PC-3 (cell line): ENCODE data around the gene S1PR2. TPM values are rescaled to one million over a fixed set of nuclear protein-coding genes. Genes with fewer than 3 reads are reported as not detected.

Experiments
- ATAC-seq: fragments of 200-7000 bp; cut with Tn5 transposase; 2 replicates; pipeline ENCODE4 v1.9.1; 2020; ENCODE audit warnings: mild to moderate bottlenecking, moderate library complexity
- BruUV-seq: library from RNA; stranded (reverse); fragments of 400-500 nt; replicated peaks from 2 replicates; lab custom pipeline; 2021; lab: Mats Ljungman, UMichigan
- CTCF ChIA-PET: fragments of 300-600 bp; sonication (Branson Sonifier 250); formaldehyde crosslinking; loops from one replicate; lab custom pipeline; 2022; ENCODE audit warnings: antibody characterized with exemption; lab: Charles Lee
- POLR2A ChIA-PET: fragments of 300-600 bp; sonication (Branson Sonifier 250); formaldehyde crosslinking; loops from one replicate; lab custom pipeline; 2022; ENCODE audit warnings: antibody characterized with exemption; ENCODE audit not compliant: unreplicated experiment; lab: Charles Lee
- DNase-seq: peaks from one replicate; pipeline ENCODE4 v3.0.0-alpha.2; 2015
- H2AFZ ChIP-seq: fragments of 300-600 bp; sonication (generic); 2 replicates; pipeline ENCODE4 v1.6.0; 2016; ENCODE audit warnings: antibody characterized with exemption, low read length
- H3F3A ChIP-seq: fragments of 300-600 bp; sonication (generic); one replicate; pipeline ENCODE4 v1.6.0; 2017; ENCODE audit warnings: antibody characterized with exemption, low read length, control low read depth, mild to moderate bottlenecking; ENCODE audit not compliant: unreplicated experiment
- H3K27ac ChIP-seq: fragments of 300-600 bp; sonication (generic); 2 replicates; pipeline ENCODE4 v1.5.1; 2016; ENCODE audit warnings: mild to moderate bottlenecking, low read length
- H3K27me3 ChIP-seq: fragments of 300-600 bp; sonication (generic); 2 replicates; pipeline ENCODE4 v1.6.1; 2016; ENCODE audit warnings: low read length, mixed read lengths
- H3K36me3 ChIP-seq: fragments of 300-600 bp; sonication (generic); 2 replicates; pipeline ENCODE4 v1.6.1; 2016; ENCODE audit warnings: low read depth, mixed run types, low read length, mixed read lengths
- H3K4me1 ChIP-seq: fragments of 300-600 bp; sonication (generic); 2 replicates; pipeline ENCODE4 v1.5.1; 2016; ENCODE audit warnings: low read length; ENCODE audit not compliant: insufficient read depth
- H3K4me2 ChIP-seq: fragments of 300-600 bp; sonication (generic); 2 replicates; pipeline ENCODE4 v1.6.0; 2016; ENCODE audit warnings: low read length
- H3K4me3 ChIP-seq: fragments of 300-600 bp; sonication (generic); 2 replicates; pipeline ENCODE4 v1.5.1; 2016; ENCODE audit warnings: mild to moderate bottlenecking, low read length, mixed read lengths
- H3K79me2 ChIP-seq: fragments of 300-600 bp; sonication (generic); 2 replicates; pipeline ENCODE4 v1.6.1; 2017; ENCODE audit warnings: low read length, mixed read lengths
- H3K9ac ChIP-seq: fragments of 300-600 bp; sonication (generic); 2 replicates; pipeline ENCODE4 v1.6.0; 2016; ENCODE audit warnings: mild to moderate bottlenecking, low read length
- H3K9me2 ChIP-seq: fragments of 300-600 bp; sonication (generic); replicated peaks from 2 replicates; pipeline ENCODE4 v1.6.1; 2016; ENCODE audit warnings: mixed run types, low read length, mixed read lengths
- H3K9me3 ChIP-seq: fragments of 300-600 bp; sonication (generic); 2 replicates; pipeline ENCODE4 v1.6.1; 2016; ENCODE audit warnings: low read length, mixed read lengths
- H4K20me1 ChIP-seq: fragments of 300-600 bp; sonication (generic); 2 replicates; pipeline ENCODE4 v1.6.1; 2016; ENCODE audit warnings: low read length, mixed read lengths
- CTCF ChIP-seq: fragments of 300-600 bp; sonication (generic); conservative IDR thresholded peaks from 2 replicates; pipeline ENCODE4 v1.5.1; 2017; ENCODE audit warnings: antibody characterized with exemption, low read depth, mild to moderate bottlenecking, low read length
- EZH2 ChIP-seq: fragments of 300-600 bp; sonication (generic); IDR thresholded peaks from one replicate; pipeline ENCODE4 v1.6.1; 2017; ENCODE audit warnings: antibody characterized with exemption, mild to moderate bottlenecking, low read length; ENCODE audit not compliant: unreplicated experiment
- EZH2phosphoT487 ChIP-seq: fragments of 300-600 bp; sonication (generic); IDR thresholded peaks from 2 replicates; pipeline ENCODE4 v1.6.1; 2018; ENCODE audit warnings: mild to moderate bottlenecking, antibody characterized with exemption, low read length, borderline replicate concordance
- intact Hi-C: fragments of 100-400 bp; cut with micrococcal nuclease; formaldehyde crosslinking; loops from 2 replicates; pipeline ENCODE4 v1.9.0; 2023
- total RNA-seq: library from RNA; depleted of rRNA; stranded (reverse); fragments of >200 nt; gene quantifications from 2 replicates; pipeline ENCODE4 v1.2.3, GENCODE V29; 2014

Gene S1PR2
- total RNA-seq, 1 experiment from 2014 or later, result 4.1 TPM

- Histone ChIP-seq H3K27me3 (no peaks in the 10 kb centered on the region), H3K79me2 (no peaks in the 10 kb centered on the region), H4K20me1 (no peaks in the 10 kb centered on the region), H3K9me2 (no peaks in the 10 kb centered on the region), H3K9ac (no peak overlapping the region), H3K4me1 (peaks cover 7% of the 10 kb centered on the region), H3K4me2 (no peak overlapping the region), H3K27ac (no peak overlapping the region), H2AFZ (no peak overlapping the region), H3K4me3 (no peak overlapping the region), H3K9me3 (no peaks in the 10 kb centered on the region), H3F3A (no peaks in the 10 kb centered on the region), H3K36me3 (no peaks in the 10 kb centered on the region)
- ChIA-PET POLR2A (no interaction called here), CTCF (no interaction called here)
- intact Hi-C loops, result no loop called here
- TF ChIP-seq EZH2phosphoT487 (no peak), CTCF (no peak), EZH2 (no peak)
- no TSS peak for BruUV-seq
- no peak for DNase-seq
- no peak for ATAC-seq
These were observed 47.8 kb upstream of the S1PR2 start for GRCh38 chr19:10278935-10279334.

- Histone ChIP-seq H3K4me2 (no peak overlapping the region), H3K79me2 (no peaks in the 10 kb centered on the region), H2AFZ (no peak overlapping the region), H3K36me3 (no peaks in the 10 kb centered on the region), H4K20me1 (no peaks in the 10 kb centered on the region), H3F3A (no peaks in the 10 kb centered on the region), H3K27ac (no peak overlapping the region), H3K9me2 (no peaks in the 10 kb centered on the region), H3K27me3 (no peaks in the 10 kb centered on the region), H3K4me3 (no peak overlapping the region), H3K9ac (no peak overlapping the region), H3K9me3 (no peaks in the 10 kb centered on the region), H3K4me1 (peaks cover 1% of the 10 kb centered on the region)
- CTCF ChIA-PET, result no interaction called here
- TF ChIP-seq EZH2 (no peak), EZH2phosphoT487 (no peak)
- intact Hi-C loops, result no loop called here
- POLR2A ChIA-PET, result no interaction called here
- no peak for DNase-seq
- BruUV-seq, result no TSS peak
- no peak for ATAC-seq
These were observed 46.9 kb upstream of the S1PR2 start for GRCh38 chr19:10277795-10278589.

GRCh38 chr19:10274589-10274988 lies 43.5 kb upstream of the S1PR2 start:
- no peaks in the 10 kb centered on the region for H4K20me1 ChIP-seq
- H3K4me2 ChIP-seq, result no peak overlapping the region
- CTCF ChIA-PET, result no interaction called here
- no peak overlapping the region for H3K27ac ChIP-seq
- H3K36me3 ChIP-seq, result no peaks in the 10 kb centered on the region
- no peaks in the 10 kb centered on the region for H3K9me2 ChIP-seq
- H3K4me1 ChIP-seq, result peaks cover 22% of the 10 kb centered on the region
- TF ChIP-seq EZH2 (no peak), CTCF (no peak), EZH2phosphoT487 (no peak)
- H3K79me2 ChIP-seq, result no peaks in the 10 kb centered on the region
- no peak overlapping the region for H2AFZ ChIP-seq
- ATAC-seq, result no peak
- H3K27me3 ChIP-seq, result no peaks in the 10 kb centered on the region
- POLR2A ChIA-PET, result no interaction called here
- no peaks in the 10 kb centered on the region for H3K9me3 ChIP-seq
- no peak overlapping the region for H3K9ac ChIP-seq
- H3K4me3 ChIP-seq, result no peak overlapping the region
- H3F3A ChIP-seq, result no peaks in the 10 kb centered on the region
- no TSS peak for BruUV-seq
- no peak for DNase-seq
- intact Hi-C loops, result no loop called here
